Mammary epithelial cell (primary cell): ENCODE measurements around the gene HIVEP1.

Experiments
- EZH2 ChIP-seq: IDR thresholded peaks from 2 replicates; pipeline ENCODE4 v1.6.1; 2012; ENCODE audit warnings: low read length, inconsistent platforms, borderline replicate concordance
- TF ChIP-seq, protein P1 (sequence below), 2 donors: IDR thresholded peaks in 1 of 2; conservative IDR thresholded peaks in 1 of 2; 2 replicates each; pipeline ENCODE4 v1.5.1; 2011 to 2012; ENCODE audit warnings: inconsistent platforms in 2 of 2, low read length in 2 of 2, mild to moderate bottlenecking in 2 of 2, control low read depth in 1 of 2, low read depth in 1 of 2; ENCODE audit not compliant: insufficient read depth in 1 of 2; ENCODE audit errors: extremely low read depth in 1 of 2

DNA sequence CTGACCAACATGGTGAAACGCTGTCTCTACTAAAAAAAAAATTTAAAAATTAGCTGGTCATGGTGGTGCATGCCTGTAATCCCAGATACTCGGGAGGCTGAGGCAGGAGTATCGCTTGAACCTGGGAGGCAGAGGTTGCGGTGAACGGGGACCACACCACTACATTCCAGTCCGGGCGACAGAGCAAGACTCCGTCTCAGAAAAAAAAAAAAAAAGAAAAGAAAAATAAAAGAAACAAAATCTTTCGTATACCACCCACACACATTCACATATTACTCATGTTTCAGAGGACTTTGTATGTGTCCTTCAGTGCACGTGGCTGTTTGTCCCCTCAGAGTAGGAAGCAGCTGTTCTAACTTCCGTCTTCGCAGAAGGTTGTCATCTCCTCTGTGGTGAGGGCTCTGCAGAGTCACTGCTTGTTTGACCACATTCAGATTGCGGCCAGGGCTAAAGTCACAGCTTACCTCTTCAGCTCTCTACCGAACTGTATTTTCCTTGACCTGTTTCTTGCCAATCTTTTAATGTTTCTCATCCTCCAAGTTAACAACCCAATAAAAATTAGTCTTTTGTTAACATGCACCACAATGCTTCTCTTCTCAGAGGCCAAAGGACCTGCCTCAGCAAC, 36.6 kb upstream of the HIVEP1 start:
- TF ChIP-seq, protein P1, sequence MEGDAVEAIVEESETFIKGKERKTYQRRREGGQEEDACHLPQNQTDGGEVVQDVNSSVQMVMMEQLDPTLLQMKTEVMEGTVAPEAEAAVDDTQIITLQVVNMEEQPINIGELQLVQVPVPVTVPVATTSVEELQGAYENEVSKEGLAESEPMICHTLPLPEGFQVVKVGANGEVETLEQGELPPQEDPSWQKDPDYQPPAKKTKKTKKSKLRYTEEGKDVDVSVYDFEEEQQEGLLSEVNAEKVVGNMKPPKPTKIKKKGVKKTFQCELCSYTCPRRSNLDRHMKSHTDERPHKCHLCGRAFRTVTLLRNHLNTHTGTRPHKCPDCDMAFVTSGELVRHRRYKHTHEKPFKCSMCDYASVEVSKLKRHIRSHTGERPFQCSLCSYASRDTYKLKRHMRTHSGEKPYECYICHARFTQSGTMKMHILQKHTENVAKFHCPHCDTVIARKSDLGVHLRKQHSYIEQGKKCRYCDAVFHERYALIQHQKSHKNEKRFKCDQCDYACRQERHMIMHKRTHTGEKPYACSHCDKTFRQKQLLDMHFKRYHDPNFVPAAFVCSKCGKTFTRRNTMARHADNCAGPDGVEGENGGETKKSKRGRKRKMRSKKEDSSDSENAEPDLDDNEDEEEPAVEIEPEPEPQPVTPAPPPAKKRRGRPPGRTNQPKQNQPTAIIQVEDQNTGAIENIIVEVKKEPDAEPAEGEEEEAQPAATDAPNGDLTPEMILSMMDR (conservative IDR thresholded peaks at IDR 0.05 in 1 of 2, IDR thresholded peaks at IDR 0.05 in 1 of 2; ENCODE audit: extremely low read depth in 1 of 2, insufficient read depth in 1 of 2, low read depth in 1 of 2, low read length in 2 of 2): no peak
- no peak for TF ChIP-seq EZH2
